IPS-18a (cell line): ENCODE results near the gene C1QA.

Experiments used
- H3K27ac ChIP-seq: one replicate; pipeline ENCODE4 v1.5.1; 2013; ENCODE audit warnings: low read length
- H3K27me3 ChIP-seq: one replicate; pipeline ENCODE4 v1.6.1; 2013; ENCODE audit warnings: mild to moderate bottlenecking, low read length; ENCODE audit not compliant: control insufficient read depth, insufficient read depth
- H3K36me3 ChIP-seq: one replicate; pipeline ENCODE4 v1.6.1; 2013; ENCODE audit warnings: low read depth, low read length; ENCODE audit not compliant: control insufficient read depth
- H3K4me1 ChIP-seq: one replicate; pipeline ENCODE4 v1.6.1; 2013; ENCODE audit warnings: low read depth, low read length; ENCODE audit not compliant: control insufficient read depth
- H3K4me3 ChIP-seq: one replicate; pipeline ENCODE4 v1.5.1; 2013; ENCODE audit warnings: low read length
- H3K9ac ChIP-seq: one replicate; pipeline ENCODE4 v1.6.1; 2013; ENCODE audit warnings: mild to moderate bottlenecking, low read length, moderate library complexity
- H3K9me3 ChIP-seq: one replicate; pipeline ENCODE4 v1.6.1; 2013; ENCODE audit warnings: low read depth, low read length; ENCODE audit not compliant: control insufficient read depth

The C1QA gene

GRCh38 chr1:22645931-22646330 is 9.5 kb downstream of the C1QA start:
- H3K36me3 ChIP-seq, result no peaks in the 10 kb centered on the region
- H3K4me3 ChIP-seq, result no peak overlapping the region
- H3K9ac ChIP-seq, result no peak overlapping the region

GRCh38 chr1:22646384-22646783 is 10.0 kb downstream of the C1QA start:
- no peak overlapping the region for H3K27ac ChIP-seq
- no peaks in the 10 kb centered on the region for H3K9me3 ChIP-seq
- H3K36me3 ChIP-seq, result no peaks in the 10 kb centered on the region
- H3K27me3 ChIP-seq, result no peaks in the 10 kb centered on the region
- H3K4me1 ChIP-seq, result no peaks in the 10 kb centered on the region
- H3K9ac ChIP-seq, result no peak overlapping the region
- no peak overlapping the region for H3K4me3 ChIP-seq

More at GRCh38 chr1:22645931-22646330, 9.5 kb downstream of the C1QA start:
- no peak overlapping the region for H3K27ac ChIP-seq
- no peaks in the 10 kb centered on the region for H3K27me3 ChIP-seq
- no peaks in the 10 kb centered on the region for H3K9me3 ChIP-seq
- H3K4me1 ChIP-seq, result no peaks in the 10 kb centered on the region

- Histone ChIP-seq H3K4me1 (no peaks in the 10 kb centered on the region), H3K27ac (no peak overlapping the region), H3K36me3 (no peaks in the 10 kb centered on the region), H3K9ac (no peak overlapping the region), H3K9me3 (no peaks in the 10 kb centered on the region), H3K4me3 (no peak overlapping the region), H3K27me3 (no peaks in the 10 kb centered on the region)
These were observed 13.8 kb downstream of the C1QA start for GRCh38 chr1:22650089-22650693.

GRCh38 chr1:22651941-22652856 is 15.8 kb downstream of the C1QA start:
- H3K4me1 ChIP-seq, result no peaks in the 10 kb centered on the region
- H3K27me3 ChIP-seq, result no peaks in the 10 kb centered on the region
- H3K36me3 ChIP-seq, result no peaks in the 10 kb centered on the region
- H3K9ac ChIP-seq, result no peak overlapping the region
- no peaks in the 10 kb centered on the region for H3K9me3 ChIP-seq
- no peak overlapping the region for H3K4me3 ChIP-seq
- no peak overlapping the region for H3K27ac ChIP-seq

GRCh38 chr1:22652881-22653316 is 16.5 kb downstream of the C1QA start, which contains the start of gene C1QB:
TSS of gene C1QB (plus strand) at chr1:22653236. CDS start at chr1:22659463, 6,227 bp downstream.
- H3K27ac ChIP-seq, result no peak within 1 kb of the TSS
- no peaks in the 10 kb centered on the region for H3K9me3 ChIP-seq
- no peaks in the 10 kb centered on the region for H3K4me1 ChIP-seq
- no peak within 1 kb of the TSS for H3K4me3 ChIP-seq
- H3K9ac ChIP-seq, result no peak within 1 kb of the TSS
- no peaks in the 10 kb centered on the region for H3K27me3 ChIP-seq
- no peaks in the 10 kb centered on the region for H3K36me3 ChIP-seq

GRCh38 chr1:22654692-22655091 is 18.3 kb downstream of the C1QA start:
- H3K27ac ChIP-seq, result no peak overlapping the region
- no peaks in the 10 kb centered on the region for H3K36me3 ChIP-seq
- no peaks in the 10 kb centered on the region for H3K4me1 ChIP-seq
- H3K27me3 ChIP-seq, result no peaks in the 10 kb centered on the region
- no peak overlapping the region for H3K4me3 ChIP-seq
- no peaks in the 10 kb centered on the region for H3K9me3 ChIP-seq
- no peak overlapping the region for H3K9ac ChIP-seq

GRCh38 chr1:22658385-22659163 is 22.1 kb downstream of the C1QA start:
- no peak overlapping the region for H3K9ac ChIP-seq
- H3K9me3 ChIP-seq, result no peaks in the 10 kb centered on the region
- no peak overlapping the region for H3K27ac ChIP-seq
- H3K4me1 ChIP-seq, result no peaks in the 10 kb centered on the region
- no peaks in the 10 kb centered on the region for H3K36me3 ChIP-seq
- no peaks in the 10 kb centered on the region for H3K27me3 ChIP-seq
- no peak overlapping the region for H3K4me3 ChIP-seq

GRCh38 chr1:22660716-22661241 is 24.4 kb downstream of the C1QA start:
- no peak overlapping the region for H3K4me3 ChIP-seq
- H3K9ac ChIP-seq, result no peak overlapping the region
- H3K36me3 ChIP-seq, result no peaks in the 10 kb centered on the region
- H3K9me3 ChIP-seq, result no peaks in the 10 kb centered on the region
- no peaks in the 10 kb centered on the region for H3K27me3 ChIP-seq
- no peaks in the 10 kb centered on the region for H3K4me1 ChIP-seq
- no peak overlapping the region for H3K27ac ChIP-seq

- H3K27me3 ChIP-seq, result no peaks in the 10 kb centered on the region
- H3K9ac ChIP-seq, result no peak overlapping the region
- no peaks in the 10 kb centered on the region for H3K9me3 ChIP-seq
- H3K4me1 ChIP-seq, result no peaks in the 10 kb centered on the region
- no peak overlapping the region for H3K27ac ChIP-seq
- no peaks in the 10 kb centered on the region for H3K36me3 ChIP-seq
- H3K4me3 ChIP-seq, result no peak overlapping the region
These were observed 25.5 kb downstream of the C1QA start for GRCh38 chr1:22661880-22662279.

GRCh38 chr1:22662318-22662717 is 25.9 kb downstream of the C1QA start:
- Histone ChIP-seq H3K27me3 (no peaks in the 10 kb centered on the region), H3K27ac (no peak overlapping the region), H3K9me3 (no peaks in the 10 kb centered on the region), H3K9ac (no peak overlapping the region), H3K4me1 (no peaks in the 10 kb centered on the region), H3K36me3 (no peaks in the 10 kb centered on the region), H3K4me3 (no peak overlapping the region)

- no peak overlapping the region for H3K27ac ChIP-seq
- H3K27me3 ChIP-seq, result no peaks in the 10 kb centered on the region
- no peaks in the 10 kb centered on the region for H3K9me3 ChIP-seq
- H3K4me1 ChIP-seq, result no peaks in the 10 kb centered on the region
- no peaks in the 10 kb centered on the region for H3K36me3 ChIP-seq
- H3K4me3 ChIP-seq, result no peak overlapping the region
- no peak overlapping the region for H3K9ac ChIP-seq
These were observed 26.6 kb downstream of the C1QA start for GRCh38 chr1:22662986-22663408.
